A673 (cell line): Measurements from ENCODE around the gene NDUFAF2.

ENCODE experiments used
- EZH2 ChIP-seq: fragments of 200-600 bp; sonication (generic); IDR thresholded peaks from 2 replicates; pipeline ENCODE4 v1.6.1; 2017; ENCODE audit warnings: borderline replicate concordance, low read depth, mild to moderate bottlenecking, mixed read lengths, antibody characterized with exemption, low read length; ENCODE audit not compliant: poor library complexity, severe bottlenecking
- TF ChIP-seq, protein P1 (sequence below): fragments of 300-800, 200-600 bp; sonication (generic); conservative IDR thresholded peaks from 2 replicates; pipeline ENCODE4 v1.5.1; 2017; ENCODE audit warnings: low read depth, mild to moderate bottlenecking, antibody characterized with exemption, low read length, moderate library complexity, mixed read lengths

DNA sequence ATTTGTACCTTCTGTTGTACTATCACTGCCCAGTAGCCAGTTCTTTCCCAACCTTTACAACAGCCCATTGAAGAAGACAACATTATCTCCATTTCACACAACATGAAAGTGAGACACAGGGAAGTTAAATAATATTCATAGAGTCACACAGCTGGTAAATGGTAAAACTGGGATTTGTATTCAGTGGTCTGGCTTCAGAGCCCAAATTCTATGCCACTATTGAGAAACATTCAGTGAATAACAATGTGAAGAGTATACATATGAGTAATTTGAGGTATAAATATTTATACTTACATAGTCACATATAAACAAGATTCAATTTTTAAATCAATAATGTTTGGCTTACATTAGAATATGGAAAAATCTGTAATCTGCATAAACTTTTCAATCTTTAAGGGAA is 203.5 kb downstream of the NDUFAF2 start:
- TF ChIP-seq, protein P1, sequence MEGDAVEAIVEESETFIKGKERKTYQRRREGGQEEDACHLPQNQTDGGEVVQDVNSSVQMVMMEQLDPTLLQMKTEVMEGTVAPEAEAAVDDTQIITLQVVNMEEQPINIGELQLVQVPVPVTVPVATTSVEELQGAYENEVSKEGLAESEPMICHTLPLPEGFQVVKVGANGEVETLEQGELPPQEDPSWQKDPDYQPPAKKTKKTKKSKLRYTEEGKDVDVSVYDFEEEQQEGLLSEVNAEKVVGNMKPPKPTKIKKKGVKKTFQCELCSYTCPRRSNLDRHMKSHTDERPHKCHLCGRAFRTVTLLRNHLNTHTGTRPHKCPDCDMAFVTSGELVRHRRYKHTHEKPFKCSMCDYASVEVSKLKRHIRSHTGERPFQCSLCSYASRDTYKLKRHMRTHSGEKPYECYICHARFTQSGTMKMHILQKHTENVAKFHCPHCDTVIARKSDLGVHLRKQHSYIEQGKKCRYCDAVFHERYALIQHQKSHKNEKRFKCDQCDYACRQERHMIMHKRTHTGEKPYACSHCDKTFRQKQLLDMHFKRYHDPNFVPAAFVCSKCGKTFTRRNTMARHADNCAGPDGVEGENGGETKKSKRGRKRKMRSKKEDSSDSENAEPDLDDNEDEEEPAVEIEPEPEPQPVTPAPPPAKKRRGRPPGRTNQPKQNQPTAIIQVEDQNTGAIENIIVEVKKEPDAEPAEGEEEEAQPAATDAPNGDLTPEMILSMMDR = no peak
- TF ChIP-seq EZH2 = no peak
